Mesothelial cell of epicardium (in vitro differentiated cells): ENCODE results near the gene KRTAP10-8. TPM values are rescaled to one million over a fixed set of nuclear protein-coding genes. Genes with fewer than 3 reads are reported as not detected.
"Not testable (repeated sequence)": the region's sequence is repeated elsewhere in the genome, so short reads cannot be mapped to it uniquely, and the experiment has no call there.

Source experiments
- DNase-seq, 2 experiments: peaks; one replicate each; pipeline ENCODE4 v3.0.0; 2021; ENCODE audit warnings: low spot score in 2 of 2; ENCODE audit not compliant: unreplicated experiment in 2 of 2
- H3K27ac Mint-ChIP-seq: 2 replicates; pipeline ENCODE4 v1.8.0; 2021; ENCODE audit warnings: mixed read lengths
- H3K27me3 Mint-ChIP-seq: 2 replicates; pipeline ENCODE4 v1.8.0; 2021; ENCODE audit warnings: low read depth, mixed read lengths
- H3K36me3 Mint-ChIP-seq: 2 replicates; pipeline ENCODE4 v1.8.0; 2021; ENCODE audit warnings: mixed read lengths
- H3K4me1 Mint-ChIP-seq: 2 replicates; pipeline ENCODE4 v1.8.0; 2021; ENCODE audit warnings: mixed read lengths
- H3K4me3 Mint-ChIP-seq: 2 replicates; pipeline ENCODE4 v1.8.0; 2021; ENCODE audit warnings: mild to moderate bottlenecking, moderate library complexity, mixed read lengths
- H3K9me3 Mint-ChIP-seq: 2 replicates; pipeline ENCODE4 v1.8.0; 2021; ENCODE audit warnings: mixed read lengths
- total RNA-seq: library from RNA; stranded (reverse); gene quantifications from 3 replicates; pipeline ENCODE4 v1.2.1, GENCODE V29; 2021
- TF ChIP-seq, protein P1 (sequence below): fragments of 200-600 bp; sonication (generic); IDR thresholded peaks from one replicate; pipeline ENCODE4 v1.5.0; 2021; ENCODE audit warnings: antibody characterized with exemption; ENCODE audit not compliant: unreplicated experiment

KRTAP10-8 gene
- total RNA-seq, 1 donor from 2014 or later, result not detected

DNA sequence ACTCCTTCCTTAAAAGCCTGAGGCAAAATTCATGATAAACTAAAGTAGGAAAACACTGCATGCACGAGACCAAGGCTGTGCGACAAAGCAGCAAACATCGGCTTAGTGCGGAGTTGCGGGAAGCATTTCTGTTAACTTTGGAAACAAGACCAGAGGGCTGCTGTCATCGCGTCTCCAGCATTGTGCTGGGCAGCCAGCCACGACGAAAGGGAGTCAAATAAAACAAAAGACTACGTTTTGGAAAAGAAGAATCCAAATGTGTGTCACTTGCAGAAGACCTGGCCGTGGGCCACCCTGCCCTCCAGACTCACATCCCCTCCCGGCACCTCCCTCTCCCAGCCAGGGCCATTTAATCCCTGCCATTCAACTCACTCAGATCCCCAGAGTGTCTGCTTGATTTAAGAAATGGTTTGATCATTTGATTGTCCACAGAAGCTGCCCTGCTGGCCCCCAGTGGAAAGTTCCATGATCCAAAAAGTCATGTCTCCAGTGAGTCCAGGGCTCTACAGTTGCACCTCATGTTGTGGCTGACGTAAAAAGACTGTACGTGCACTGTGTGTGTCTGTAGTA is 31.9 kb downstream of the KRTAP10-8 start:
- Mint-ChIP-seq H3K4me1 (peaks cover 3% of the 10 kb centered on the region), H3K27me3 (peaks cover 10% of the 10 kb centered on the region), H3K4me3 (no peak overlapping the region), H3K27ac (no peak overlapping the region), H3K36me3 (no peaks in the 10 kb centered on the region), H3K9me3 (peaks cover 37% of the 10 kb centered on the region)
- peak in 1 of 2 experiments; percentile 16 for DNase-seq
- TF ChIP-seq, protein P1, sequence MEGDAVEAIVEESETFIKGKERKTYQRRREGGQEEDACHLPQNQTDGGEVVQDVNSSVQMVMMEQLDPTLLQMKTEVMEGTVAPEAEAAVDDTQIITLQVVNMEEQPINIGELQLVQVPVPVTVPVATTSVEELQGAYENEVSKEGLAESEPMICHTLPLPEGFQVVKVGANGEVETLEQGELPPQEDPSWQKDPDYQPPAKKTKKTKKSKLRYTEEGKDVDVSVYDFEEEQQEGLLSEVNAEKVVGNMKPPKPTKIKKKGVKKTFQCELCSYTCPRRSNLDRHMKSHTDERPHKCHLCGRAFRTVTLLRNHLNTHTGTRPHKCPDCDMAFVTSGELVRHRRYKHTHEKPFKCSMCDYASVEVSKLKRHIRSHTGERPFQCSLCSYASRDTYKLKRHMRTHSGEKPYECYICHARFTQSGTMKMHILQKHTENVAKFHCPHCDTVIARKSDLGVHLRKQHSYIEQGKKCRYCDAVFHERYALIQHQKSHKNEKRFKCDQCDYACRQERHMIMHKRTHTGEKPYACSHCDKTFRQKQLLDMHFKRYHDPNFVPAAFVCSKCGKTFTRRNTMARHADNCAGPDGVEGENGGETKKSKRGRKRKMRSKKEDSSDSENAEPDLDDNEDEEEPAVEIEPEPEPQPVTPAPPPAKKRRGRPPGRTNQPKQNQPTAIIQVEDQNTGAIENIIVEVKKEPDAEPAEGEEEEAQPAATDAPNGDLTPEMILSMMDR, result no peak

DNA sequence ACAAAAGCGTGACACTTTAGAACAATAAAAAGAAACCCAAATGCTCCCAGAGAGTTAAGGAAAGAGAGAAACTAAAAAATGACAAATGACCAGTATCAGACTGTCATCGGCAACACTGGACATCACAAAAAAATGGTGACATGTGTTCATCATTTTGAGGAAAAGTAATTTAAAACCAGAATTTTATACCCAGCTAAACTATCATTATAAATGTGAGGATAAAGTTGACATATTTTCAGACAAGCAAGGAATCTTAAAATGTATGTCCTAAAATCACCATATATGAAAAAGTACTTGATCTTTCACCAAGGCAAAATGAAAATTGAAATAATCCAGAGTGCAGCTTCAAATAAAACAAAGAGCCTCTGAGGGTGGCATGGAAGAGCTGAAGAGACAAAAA is 33.0 kb downstream of the KRTAP10-8 start:
- DNase-seq, result no peak
- TF ChIP-seq, protein P1, result no peak
- Mint-ChIP-seq H3K27ac (no peak overlapping the region), H3K4me3 (no peak overlapping the region), H3K36me3 (no peaks in the 10 kb centered on the region), H3K4me1 (peaks cover 3% of the 10 kb centered on the region), H3K9me3 (peaks cover 37% of the 10 kb centered on the region), H3K27me3 (peaks cover 10% of the 10 kb centered on the region)

DNA sequence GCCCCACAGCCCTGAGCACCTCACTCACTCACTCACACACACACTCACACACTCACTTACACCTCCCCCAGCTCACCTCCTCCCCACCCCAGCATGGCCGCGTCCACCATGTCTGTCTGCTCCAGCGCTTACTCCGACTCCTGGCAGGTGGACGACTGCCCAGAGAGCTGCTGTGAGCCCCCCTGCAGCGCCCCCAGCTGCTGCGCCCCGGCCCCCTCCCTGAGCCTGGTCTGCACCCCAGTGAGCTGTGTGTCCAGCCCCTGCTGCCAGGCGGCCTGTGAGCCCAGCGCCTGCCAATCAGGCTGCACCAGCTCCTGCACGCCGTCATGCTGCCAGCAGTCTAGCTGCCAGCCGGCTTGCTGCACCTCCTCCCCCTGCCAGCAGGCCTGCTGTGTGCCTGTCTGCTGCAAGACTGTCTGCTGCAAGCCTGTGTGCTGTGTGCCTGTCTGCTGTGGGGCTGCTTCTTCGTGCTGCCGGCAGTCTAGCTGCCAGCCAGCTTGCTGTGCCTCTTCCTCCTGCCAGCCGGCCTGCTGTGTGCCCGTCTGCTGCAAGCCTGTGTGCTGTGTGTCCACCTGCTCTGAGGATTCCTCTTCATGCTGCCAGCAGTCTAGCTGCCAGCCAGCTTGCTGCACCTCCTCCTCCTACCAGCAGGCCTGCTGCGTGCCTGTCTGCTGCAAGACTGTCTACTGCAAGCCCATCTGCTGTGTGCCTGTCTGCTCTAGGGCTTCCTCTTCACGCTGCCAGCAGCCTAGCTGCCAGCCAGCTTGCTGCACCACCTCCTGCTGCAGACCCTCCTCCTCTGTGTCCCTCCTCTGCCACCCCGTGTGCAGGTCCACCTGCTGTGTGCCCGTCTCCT is 34.7 kb downstream of the KRTAP10-8 start, which contains the start of gene KRTAP10-11:
Gene KRTAP10-11 (plus strand): TSS at position 49 of the 856 bp plus-strand sequence. CDS start 45 bp downstream, at position 94.
- not testable (repeated sequence) for H3K36me3 Mint-ChIP-seq, H3K27me3 Mint-ChIP-seq, H3K4me3 Mint-ChIP-seq, H3K4me1 Mint-ChIP-seq, H3K27ac Mint-ChIP-seq
- H3K9me3 Mint-ChIP-seq, result peaks cover 30% of the 10 kb centered on the region
- peak in 1 of 2 experiments; percentile 21 for DNase-seq

DNA sequence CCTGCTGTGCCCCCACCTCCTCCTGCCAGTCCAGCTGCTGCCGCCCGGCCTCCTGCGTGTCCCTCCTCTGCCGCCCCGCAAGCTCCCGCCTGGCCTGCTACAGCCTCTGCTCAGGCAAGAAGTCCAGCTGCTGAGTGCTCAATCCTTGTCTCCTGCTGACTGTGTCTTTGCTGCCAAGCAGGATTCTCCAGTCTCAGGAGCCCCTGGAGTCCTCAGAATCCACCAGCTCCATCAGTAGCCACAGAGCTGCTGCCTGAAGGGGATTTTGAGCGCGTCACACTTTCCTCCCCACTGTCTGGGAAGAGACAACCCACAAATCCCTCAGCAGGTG is 35.3 kb downstream of the KRTAP10-8 start:
- H3K27ac Mint-ChIP-seq, result no peak overlapping the region
- no peak overlapping the region for H3K4me3 Mint-ChIP-seq
- TF ChIP-seq, protein P1, result no peak
- peak in 1 of 2 experiments; percentile 33 for DNase-seq
- H3K27me3 Mint-ChIP-seq, result peaks cover 8% of the 10 kb centered on the region
- peaks cover 27% of the 10 kb centered on the region for H3K9me3 Mint-ChIP-seq
- H3K36me3 Mint-ChIP-seq, result no peaks in the 10 kb centered on the region
- peaks cover 3% of the 10 kb centered on the region for H3K4me1 Mint-ChIP-seq

DNA sequence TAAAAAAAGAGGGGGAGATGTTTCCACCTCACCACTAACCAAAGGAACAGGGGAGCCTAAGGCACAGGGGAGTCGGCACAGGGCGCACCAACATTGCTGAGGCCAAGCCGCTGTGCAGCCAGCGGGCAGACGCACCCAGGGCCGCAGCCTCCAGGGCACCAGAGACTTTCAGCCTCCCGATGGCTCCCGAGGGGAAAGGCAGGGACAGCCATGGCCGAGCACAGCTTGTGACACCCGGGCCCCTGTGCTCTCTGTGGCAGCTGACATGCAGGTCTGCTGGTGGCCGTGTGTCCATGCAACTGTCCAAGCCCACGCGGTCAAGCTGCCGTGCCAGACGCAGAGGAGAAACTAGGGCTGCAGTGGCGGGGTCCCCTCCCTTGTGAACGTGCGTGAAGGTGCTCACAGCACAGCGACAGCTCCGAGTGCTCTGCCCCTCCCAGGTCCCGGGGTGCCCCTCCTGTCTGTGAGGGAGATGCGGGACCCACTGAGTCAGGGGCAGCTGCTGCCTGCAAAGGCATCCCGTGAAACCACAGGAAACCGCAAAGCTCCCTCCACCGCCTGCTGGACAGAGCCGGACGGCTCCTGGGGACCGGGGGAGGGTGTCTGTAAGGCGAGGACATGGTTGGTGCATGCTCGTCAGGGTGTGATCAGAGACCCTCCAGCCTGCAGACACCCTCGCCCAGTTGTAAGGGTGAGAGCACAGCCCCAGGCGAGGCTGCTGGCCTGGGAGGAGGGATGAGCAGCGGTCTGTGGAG is 36.9 kb downstream of the KRTAP10-8 start:
- peaks cover 15% of the 10 kb centered on the region for H3K9me3 Mint-ChIP-seq
- no peaks in the 10 kb centered on the region for H3K36me3 Mint-ChIP-seq
- peaks cover 8% of the 10 kb centered on the region for H3K27me3 Mint-ChIP-seq
- peaks cover 3% of the 10 kb centered on the region for H3K4me1 Mint-ChIP-seq
- H3K4me3 Mint-ChIP-seq, result no peak overlapping the region
- TF ChIP-seq, protein P1, result no peak
- no peak overlapping the region for H3K27ac Mint-ChIP-seq
- peak in 1 of 2 experiments; percentile 33 for DNase-seq
